Esophagus squamous epithelium (tissue), 5 donors: ENCODE measurements around the gene GPR3. TPM values are rescaled to one million over a fixed set of nuclear protein-coding genes. Genes with fewer than 3 reads are reported as not detected.
"Not testable (repeated sequence)": the region's sequence is repeated elsewhere in the genome, so short reads cannot be mapped to it uniquely, and the experiment has no call there.

Source experiments
- DNase-seq: peaks from one replicate; lab custom pipeline; 2025; lab: John Stamatoyannopoulos, UW
- H3K27ac ChIP-seq, 4 donors: fragments of 200-600 bp; sonication (generic); one replicate each; pipeline ENCODE4 v1.5.1; 2016 to 2019; ENCODE audit warnings: mild to moderate bottlenecking in 1 of 4
- H3K27me3 ChIP-seq, 4 donors: fragments of 200-600 bp; sonication (generic); 1 replicate in 3 of 4; 2 replicates in 1 of 4; pipeline versions ENCODE4 v1.5.1 to v1.6.0; 2017 to 2021; ENCODE audit warnings: antibody characterized with exemption in 1 of 4
- H3K36me3 ChIP-seq, 3 donors: fragments of 200-600 bp; sonication (generic); one replicate each; pipeline ENCODE4 v1.5.1; 2016 to 2019
- H3K4me1 ChIP-seq, 3 donors: fragments of 200-600 bp; sonication (generic); one replicate each; pipeline ENCODE4 v1.5.1; 2017 to 2019
- H3K4me3 ChIP-seq, 4 donors: fragments of 200-600 bp; sonication (generic); 1 replicate in 3 of 4; 2 replicates in 1 of 4; pipeline ENCODE4 v1.5.1; 2016 to 2019; ENCODE audit warnings: mild to moderate bottlenecking in 2 of 4, moderate library complexity in 1 of 4
- H3K9me3 ChIP-seq, 3 donors: fragments of 200-600 bp; sonication (generic); one replicate each; pipeline ENCODE4 v1.5.1; 2016 to 2019
- CTCF ChIP-seq, 6 experiments: fragments of 450-650 bp in 4 of 6; fragments of 200-600 bp in 2 of 6; sonication (generic) in 2 of 6; IDR thresholded peaks; one replicate each; pipeline ENCODE4 v1.5.1; 2016 to 2019; ENCODE audit warnings: antibody characterized with exemption in 6 of 6, mild to moderate bottlenecking in 4 of 6, moderate library complexity in 4 of 6
- POLR2A ChIP-seq, 4 donors: fragments of 450-650 bp; IDR thresholded peaks; one replicate each; pipeline ENCODE4 v1.6.1; 2017; ENCODE audit warnings: antibody characterized with exemption in 4 of 4, mild to moderate bottlenecking in 4 of 4, moderate library complexity in 3 of 4
- WGBS, 2 donors: methylation state at CpG; one replicate each; pipeline ENCODE4 v1.1.5; 2018; 5-methylcytosine and 5-hydroxymethylcytosine counted together
- intact Hi-C: fragments of 100-400 bp; cut with DNase I; formaldehyde crosslinking; loops from one replicate; pipeline ENCODE4 v1.15.0; 2022
- total RNA-seq, 4 donors: library from RNA; depleted of rRNA; stranded (reverse); fragments of >200 nt; gene quantifications; one replicate each; pipeline ENCODE4 v1.1.0, GENCODE V29; 2016
- donor health status: DM: yes; HTN: yes; CAD: no.

GPR3 gene
- total RNA-seq, 4 donors from 2014 or later: 0.38 TPM; not detected in 3

- intact Hi-C loops: no loop called here
- H3K4me1 ChIP-seq: peaks cover 64 to 100% (median 76%) of the 10 kb centered on the region in 3 donors
- peak overlapping the region; percentile 65 to 84 (median 80) for H3K27ac ChIP-seq
- peak overlapping the region in 1 of 4 donors; percentile 6 for H3K4me3 ChIP-seq
- H3K36me3 ChIP-seq: peaks cover 0 to 27% (median 0%) of the 10 kb centered on the region in 3 donors
- no peak for DNase-seq
- 38 to 56% methylated on average over 1 of the region's 1 CpG for WGBS, 2 donors
- H3K27me3 ChIP-seq: no peaks in the 10 kb centered on the region
- TF ChIP-seq POLR2A (IDR thresholded peaks at IDR 0.05): peak in 1 of 4 donors; percentile 11
- no peak for TF ChIP-seq CTCF (IDR thresholded peaks at IDR 0.05)
- no peaks in the 10 kb centered on the region for H3K9me3 ChIP-seq
These were observed 38.6 kb downstream of the GPR3 start for GRCh38 chr1:27430903-27431600.

GRCh38 chr1:27431601-27431940 lies 39.1 kb downstream of the GPR3 start:
- peaks cover 69 to 100% (median 82%) of the 10 kb centered on the region in 3 donors for H3K4me1 ChIP-seq
- peaks cover 0 to 22% (median 0%) of the 10 kb centered on the region in 3 donors for H3K36me3 ChIP-seq
- H3K27ac ChIP-seq: peak overlapping the region; percentile 65 to 84 (median 80)
- no peak overlapping the region for H3K4me3 ChIP-seq
- H3K27me3 ChIP-seq: no peaks in the 10 kb centered on the region
- TF ChIP-seq POLR2A (IDR thresholded peaks at IDR 0.05) (no peak), CTCF (IDR thresholded peaks at IDR 0.05) (no peak)
- intact Hi-C loops: no loop called here
- H3K9me3 ChIP-seq: no peaks in the 10 kb centered on the region
- DNase-seq: no peak
- 88 to 93% methylated on average over 2 of the region's 2 CpGs for WGBS, 2 donors

- H3K4me3 ChIP-seq, H3K9me3 ChIP-seq, DNase-seq, intact Hi-C loops, H3K27me3 ChIP-seq: not testable (repeated sequence)
- WGBS, 2 donors: 71 to 78% methylated on average over 1 of the region's 1 CpG
- H3K4me1 ChIP-seq: peaks cover 67 to 100% (median 84%) of the 10 kb centered on the region in 3 donors
- peak overlapping the region in 2 of 4 donors; percentile 75 to 87 for H3K27ac ChIP-seq
- peaks cover 0 to 10% (median 0%) of the 10 kb centered on the region in 3 donors for H3K36me3 ChIP-seq
These were observed 40.3 kb downstream of the GPR3 start for GRCh38 chr1:27432725-27433124.

- no peak overlapping the region for H3K4me3 ChIP-seq
- H3K4me1 ChIP-seq: peaks cover 58 to 100% (median 83%) of the 10 kb centered on the region in 3 donors
- peaks cover 0 to under 1% (median 0%) of the 10 kb centered on the region in 3 donors for H3K36me3 ChIP-seq
- no peaks in the 10 kb centered on the region for H3K9me3 ChIP-seq
- H3K27me3 ChIP-seq: no peaks in the 10 kb centered on the region
- intact Hi-C loops: no loop called here
- 89 to 94% methylated on average over 3 of the region's 3 CpGs for WGBS, 2 donors
- H3K27ac ChIP-seq: peak overlapping the region in 3 of 4 donors; percentile 41 to 87 (median 75)
- DNase-seq: no peak
- TF ChIP-seq POLR2A (IDR thresholded peaks at IDR 0.05) (no peak), CTCF (IDR thresholded peaks at IDR 0.05) (no peak)
These were observed 41.3 kb downstream of the GPR3 start for GRCh38 chr1:27433706-27434105.

- TF ChIP-seq CTCF (IDR thresholded peaks at IDR 0.05) (no peak), POLR2A (IDR thresholded peaks at IDR 0.05) (no peak)
- no peaks in the 10 kb centered on the region for H3K9me3 ChIP-seq
- H3K36me3 ChIP-seq: peaks cover 0 to 14% (median 6%) of the 10 kb centered on the region in 3 donors
- no peaks in the 10 kb centered on the region for H3K27me3 ChIP-seq
- peak overlapping the region in 1 of 4 donors; percentile 29 for H3K4me3 ChIP-seq
- DNase-seq: no peak
- WGBS, 2 donors: 45 to 60% methylated on average over 2 of the region's 2 CpGs
- intact Hi-C loops: no loop called here
- H3K4me1 ChIP-seq: peaks cover 39 to 96% (median 68%) of the 10 kb centered on the region in 3 donors
- peak overlapping the region; percentile 62 to 87 (median 80) for H3K27ac ChIP-seq
These were observed 43.3 kb downstream of the GPR3 start for GRCh38 chr1:27435566-27436203.
